GM23248 (cell line): ENCODE data around the gene CCDC127.

ENCODE experiments used
- EZH2 ChIP-seq: fragments of 200-600 bp; sonication (generic); IDR thresholded peaks from 2 replicates; pipeline ENCODE4 v1.6.1; 2018; ENCODE audit warnings: antibody characterized with exemption, mild to moderate bottlenecking; ENCODE audit not compliant: insufficient read depth, poor library complexity, severe bottlenecking
- EZH2phosphoT487 ChIP-seq: fragments of 200-600 bp; sonication (generic); IDR thresholded peaks from 2 replicates; pipeline ENCODE4 v1.6.1; 2018; ENCODE audit warnings: antibody characterized with exemption, moderate library complexity, mild to moderate bottlenecking, low read depth; ENCODE audit not compliant: insufficient read depth

GRCh38 chr5:166441-167372 lies 51.2 kb downstream of the CCDC127 start:
- no peak for TF ChIP-seq EZH2phosphoT487
- TF ChIP-seq EZH2 = no peak
